Globus pallidus (tissue), 1 donor: ENCODE measurements around the gene GABRB2.
"Not testable (repeated sequence)": the region's sequence is repeated elsewhere in the genome, so short reads cannot be mapped to it uniquely, and the experiment has no call there.

Source experiments
- DNase-seq: peaks from one replicate; pipeline ENCODE4 v3.0.0-alpha.2; 2015; ENCODE audit warnings: low spot score

GABRB2 gene

DNA sequence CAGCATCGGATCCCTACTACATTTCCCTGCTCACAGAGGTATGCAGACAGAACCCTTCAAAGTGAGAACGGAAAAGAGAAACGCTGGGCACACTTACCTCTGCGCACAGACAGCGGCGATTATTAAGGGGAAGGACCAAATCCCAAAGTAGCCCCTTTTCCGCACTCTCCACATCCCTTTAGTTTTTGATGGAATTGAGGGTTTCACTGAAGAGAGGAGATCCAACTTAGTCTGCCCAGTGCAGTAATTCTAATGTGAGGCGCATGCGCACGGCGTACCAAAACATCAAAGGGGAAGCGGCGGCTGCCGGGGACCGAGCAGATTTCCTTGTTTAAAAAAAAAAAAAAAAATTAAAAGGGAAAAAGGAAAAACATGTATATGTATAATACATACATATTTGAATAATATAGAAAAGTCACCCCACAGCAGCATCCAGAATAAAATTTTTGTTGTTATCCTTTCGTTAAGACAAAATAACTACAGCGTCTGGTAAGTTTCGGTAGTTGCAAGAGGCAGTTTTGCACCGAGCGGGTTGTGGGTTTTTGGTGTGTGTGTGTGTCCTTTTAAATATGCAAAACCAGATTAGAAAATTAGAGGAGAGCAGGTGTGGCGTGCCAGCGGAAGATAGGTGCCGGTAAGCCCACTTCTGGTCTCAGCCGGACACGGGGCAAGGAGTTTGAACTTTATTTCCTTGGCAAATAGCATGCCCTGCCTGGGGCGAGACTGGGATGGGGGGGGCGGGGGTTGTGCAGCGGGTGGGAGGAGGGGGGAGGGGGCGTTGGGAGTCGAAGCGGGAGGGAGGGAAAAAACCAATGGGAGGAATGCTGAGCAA is at the start of gene GABRB2:
Gene GABRB2 (minus strand): TSS at position 256 of the 832 bp plus-strand sequence. CDS start 82 bp downstream, at position 174.
- peak; percentile 65 for DNase-seq

DNA sequence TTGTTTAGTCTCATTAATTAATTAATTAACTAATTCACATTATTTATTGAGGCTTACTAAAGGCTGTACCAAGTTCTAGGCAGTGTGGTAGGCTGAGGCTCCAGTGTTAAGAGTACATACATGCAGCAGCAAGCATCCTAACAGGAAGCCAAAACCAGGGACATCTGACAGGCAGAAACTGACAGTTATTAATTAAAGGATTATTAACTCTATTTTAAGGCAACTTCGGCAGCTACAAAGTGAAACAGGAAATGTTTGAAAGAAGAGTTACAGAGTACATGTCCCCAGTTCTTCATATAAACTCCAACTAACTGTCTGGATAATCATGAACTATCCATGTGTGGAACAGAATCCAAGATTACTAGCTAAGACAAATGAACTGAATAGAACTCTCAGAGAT is 39.3 kb upstream of the GABRB2 start:
- no peak for DNase-seq

DNA sequence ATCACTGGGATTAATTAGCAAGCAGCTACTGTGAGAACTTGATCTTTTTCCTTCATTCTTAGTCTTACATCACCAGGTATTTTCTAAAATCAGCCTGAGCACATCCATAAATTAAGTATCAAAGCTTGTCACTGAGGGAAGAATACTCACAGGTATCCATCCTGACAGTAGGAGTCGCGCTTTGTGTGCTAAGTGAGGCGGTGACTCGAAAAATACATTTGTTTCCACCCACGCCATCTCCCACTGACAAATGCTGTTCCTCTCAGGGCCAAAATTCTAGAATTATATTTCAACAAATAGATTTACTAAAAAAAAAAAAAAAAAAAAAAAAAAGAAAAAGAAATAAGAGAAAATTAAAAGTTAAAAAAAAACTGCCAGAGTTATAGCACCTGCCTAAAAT is 34.1 kb upstream of the GABRB2 start:
- DNase-seq: no peak

DNA sequence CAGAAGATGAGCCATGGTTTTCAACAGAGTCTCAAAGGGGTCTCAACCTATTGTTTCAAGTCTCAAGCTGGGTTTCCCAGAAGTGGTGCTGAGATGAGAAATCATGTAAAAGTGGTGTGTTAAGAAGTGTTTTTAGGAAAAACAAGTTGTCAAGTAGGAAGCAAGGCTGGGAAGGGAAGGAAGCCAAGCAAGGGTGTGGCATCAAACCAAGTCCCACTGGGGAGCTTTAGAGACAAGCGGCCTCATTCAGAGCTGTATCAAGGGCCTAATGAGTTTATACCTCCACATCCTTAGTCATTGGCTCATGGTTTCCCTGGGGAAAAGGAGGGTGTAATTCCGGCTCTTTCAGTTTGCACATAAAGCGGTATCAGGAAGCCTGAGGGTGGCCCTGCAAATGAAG is 26.4 kb upstream of the GABRB2 start:
- DNase-seq: no peak

DNA sequence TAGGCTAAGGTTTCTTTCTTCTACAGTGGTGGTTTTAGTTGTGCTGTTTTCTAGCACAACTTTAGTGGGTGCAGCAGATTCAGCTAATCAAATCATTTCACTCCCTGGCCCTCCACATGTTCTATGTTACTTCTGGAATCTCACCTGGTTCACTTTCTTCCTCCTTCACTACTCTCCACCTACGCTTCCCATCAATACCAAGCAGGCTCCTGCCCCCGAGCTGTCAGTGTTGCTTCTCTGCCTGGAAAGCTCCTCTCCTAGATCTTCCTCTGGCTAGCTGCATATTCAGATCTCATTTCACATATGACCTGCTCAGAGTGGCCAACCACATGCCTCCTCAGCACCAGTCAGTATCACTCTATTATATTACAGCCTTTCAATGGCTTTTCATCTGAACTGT is 19.6 kb upstream of the GABRB2 start:
- no peak for DNase-seq

DNA sequence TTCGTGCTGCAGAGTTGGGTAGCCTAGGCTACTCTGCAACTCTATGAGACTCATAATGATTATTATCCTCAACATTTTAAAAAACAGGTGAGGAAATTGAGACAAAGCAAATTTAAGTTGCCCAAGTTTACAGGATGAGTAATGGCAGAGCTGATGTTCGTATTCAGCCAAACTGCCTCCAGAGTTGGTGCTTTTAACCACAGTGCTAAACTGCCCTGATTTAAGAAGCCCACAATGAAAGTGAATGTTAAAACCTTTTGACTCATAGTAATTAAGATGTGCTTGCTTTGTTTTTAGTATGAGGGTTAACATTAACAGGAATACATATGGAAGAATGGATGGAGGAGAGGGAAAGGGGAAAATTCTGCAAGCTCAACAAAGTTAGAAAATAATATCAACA is 15.9 kb upstream of the GABRB2 start:
- DNase-seq: no peak

DNA sequence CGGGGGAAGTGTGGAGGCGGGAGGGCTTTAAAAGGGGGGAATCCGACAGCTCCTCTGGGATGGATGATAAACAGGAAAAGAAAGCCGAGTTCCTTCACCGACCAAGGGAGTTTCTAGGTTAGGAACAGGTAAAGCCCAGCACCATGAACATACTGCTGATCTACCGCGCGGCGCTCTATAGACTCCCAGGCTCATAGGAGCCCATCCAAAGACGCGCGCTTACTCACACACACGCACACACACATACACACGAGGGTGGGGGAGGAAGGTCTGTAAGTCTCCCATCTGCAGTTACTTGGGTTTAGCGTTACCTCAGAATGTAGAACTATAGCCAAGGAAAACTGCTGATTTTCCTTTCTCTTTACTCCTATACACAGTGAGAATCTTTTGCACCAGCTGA is 2.6 kb upstream of the GABRB2 start:
- no peak for DNase-seq

DNA sequence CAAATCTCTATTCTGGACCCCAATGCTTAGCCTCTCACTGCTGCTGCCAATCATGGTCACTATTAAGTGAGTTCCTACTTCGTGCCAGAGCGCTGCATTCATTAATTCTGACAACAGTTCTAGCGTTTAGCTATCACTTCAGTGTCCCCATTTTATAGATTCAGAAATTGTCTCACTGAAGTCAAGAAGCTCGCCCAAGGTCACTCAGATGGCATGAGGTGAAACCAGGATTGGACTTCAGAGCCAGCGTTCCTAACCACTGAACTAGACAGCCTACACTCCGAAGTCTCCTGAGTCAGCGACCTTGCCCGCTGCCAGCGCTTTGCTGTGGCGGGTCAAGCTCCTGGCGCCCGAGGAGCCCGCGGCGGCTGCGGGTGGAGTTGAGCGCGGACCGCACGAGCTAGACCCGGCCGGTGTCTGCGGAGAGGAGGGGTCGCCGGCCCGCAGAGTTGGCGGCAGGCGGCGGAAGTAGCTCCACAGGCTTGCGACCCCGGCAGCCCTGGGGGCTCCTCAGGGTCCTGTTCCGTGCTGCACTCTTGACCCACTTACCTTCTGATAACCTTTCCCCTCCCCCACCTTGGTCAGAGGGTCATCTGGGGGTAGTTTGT is 2.1 kb upstream of the GABRB2 start:
- no peak for DNase-seq

DNA sequence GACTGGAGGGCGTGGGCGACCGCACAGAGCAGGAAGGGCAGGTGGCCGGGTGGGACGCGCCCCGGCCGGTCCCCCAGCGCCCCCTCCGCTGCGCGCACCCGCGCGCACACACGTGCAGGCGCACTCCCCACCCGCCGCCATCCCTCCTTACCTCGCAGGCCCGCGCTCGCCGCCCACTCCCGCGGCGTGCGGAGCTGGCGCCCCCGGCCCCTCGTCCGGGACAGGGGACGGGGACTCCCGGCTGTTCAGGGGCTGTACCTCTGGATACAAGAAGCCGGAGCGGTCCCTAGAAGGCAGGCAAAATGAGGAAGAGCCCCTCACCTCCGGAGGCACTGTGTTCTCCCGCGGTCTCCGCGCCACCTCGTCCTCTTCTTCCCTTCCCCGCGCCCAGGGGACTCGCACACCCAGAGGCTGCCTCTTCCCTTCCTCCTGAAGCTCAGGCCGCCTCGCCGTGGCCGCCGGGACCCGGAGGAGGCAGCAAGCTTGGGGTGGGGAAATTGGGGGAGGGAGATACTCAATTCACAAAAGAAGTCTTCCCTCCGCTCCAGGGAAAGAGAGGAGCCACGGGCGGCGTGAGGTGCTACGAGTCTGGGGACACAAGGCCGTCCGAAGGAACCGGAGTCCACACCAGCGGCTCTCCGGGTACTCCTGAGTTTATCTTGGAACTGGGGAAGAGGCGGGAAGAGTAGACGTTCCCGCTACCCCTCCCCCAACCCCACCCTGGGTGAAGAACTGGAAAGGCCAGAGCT is 1.4 kb upstream of the GABRB2 start:
- DNase-seq: no peak

DNA sequence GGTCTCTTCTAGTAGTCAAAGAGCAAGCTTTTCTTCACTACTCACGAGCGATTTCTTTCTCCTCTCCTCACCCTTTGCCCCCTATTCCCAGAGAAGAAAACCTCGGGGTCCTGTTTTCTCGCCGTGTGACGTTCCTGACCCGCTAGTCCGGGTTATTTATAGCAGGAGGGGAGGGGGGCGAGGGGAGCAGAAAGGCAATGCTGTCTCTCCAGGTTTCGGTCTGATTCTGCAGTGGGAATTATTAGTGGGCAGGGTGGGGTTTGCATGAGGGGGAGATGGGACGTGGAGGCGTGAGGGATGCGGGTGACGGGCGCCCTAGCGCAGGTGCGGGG is 847 bp upstream of the GABRB2 start:
- no peak for DNase-seq

DNA sequence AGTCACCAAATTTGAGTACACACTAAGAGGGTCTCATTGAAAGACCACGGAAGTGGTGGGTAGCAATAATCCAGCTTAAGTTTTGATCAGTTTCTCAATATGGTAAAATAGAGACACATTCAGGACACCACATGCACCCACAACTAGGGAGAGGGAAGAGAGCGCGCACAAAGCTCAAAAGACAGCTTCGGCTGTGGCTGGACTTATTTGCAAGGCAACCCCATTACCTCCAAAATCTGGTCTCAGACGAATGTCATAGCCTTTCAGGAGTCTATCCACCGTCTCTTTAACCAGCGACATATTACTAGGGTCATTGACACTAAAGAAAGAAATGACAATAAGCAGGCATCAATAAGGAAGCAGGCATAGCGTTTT is 443 bp downstream of the GABRB2 start:
- peak; percentile 10 for DNase-seq

DNA sequence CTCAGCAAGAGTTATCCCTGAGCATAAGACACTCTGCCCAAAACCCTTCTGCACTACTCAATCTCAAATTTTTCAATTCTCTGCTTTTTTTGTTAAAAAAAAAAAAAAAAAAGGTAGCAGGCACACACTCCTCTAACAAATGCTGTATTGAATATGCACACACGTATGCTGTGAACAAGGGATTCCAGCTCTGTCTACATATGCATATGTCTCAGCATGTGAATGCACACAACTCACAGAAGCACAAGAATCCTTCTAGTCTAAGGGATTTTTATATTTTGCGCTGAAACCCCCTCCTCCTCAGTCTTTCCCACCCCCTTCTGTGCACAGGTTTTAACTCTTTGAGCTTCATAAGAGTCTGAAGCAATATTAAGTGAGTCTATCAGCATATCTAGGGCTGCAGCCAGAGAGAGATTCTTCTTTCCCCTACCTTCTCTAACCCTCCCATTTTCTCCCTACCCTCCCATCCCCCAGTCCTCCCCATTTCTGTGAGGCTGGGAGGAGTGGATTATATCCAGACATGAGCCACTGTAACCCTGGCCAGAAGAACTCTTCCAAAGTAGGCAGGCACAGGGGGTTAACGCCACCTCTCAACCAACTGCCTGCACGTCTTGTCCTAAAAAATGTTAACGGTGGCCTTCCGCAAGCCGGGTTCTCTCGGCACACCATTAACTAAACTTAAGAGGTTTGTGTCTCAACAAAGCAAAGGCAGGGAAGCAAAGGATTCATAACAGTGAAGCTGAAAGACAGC is 1.0 kb downstream of the GABRB2 start:
- DNase-seq: no peak

DNA sequence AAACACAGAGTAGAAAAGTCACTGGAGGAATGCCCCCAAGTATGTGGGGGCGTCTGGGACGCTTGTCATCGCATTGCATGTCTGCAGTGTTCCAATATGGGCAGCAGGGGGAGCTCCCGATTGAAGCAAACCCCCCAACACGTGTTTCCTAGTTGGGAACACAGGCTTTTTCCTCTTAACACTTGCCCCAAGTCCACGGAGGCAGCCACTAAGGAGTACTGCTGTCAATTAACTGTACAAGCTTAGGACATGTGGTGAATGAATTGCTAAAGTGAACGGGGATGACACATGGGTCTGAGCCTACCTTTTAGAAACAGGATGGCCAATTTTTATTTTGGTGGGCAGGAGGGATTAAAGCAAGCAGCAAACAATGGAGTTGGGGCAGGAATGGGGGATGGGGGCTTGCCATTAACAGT is 2.2 kb downstream of the GABRB2 start:
- DNase-seq: peak; percentile 53

DNA sequence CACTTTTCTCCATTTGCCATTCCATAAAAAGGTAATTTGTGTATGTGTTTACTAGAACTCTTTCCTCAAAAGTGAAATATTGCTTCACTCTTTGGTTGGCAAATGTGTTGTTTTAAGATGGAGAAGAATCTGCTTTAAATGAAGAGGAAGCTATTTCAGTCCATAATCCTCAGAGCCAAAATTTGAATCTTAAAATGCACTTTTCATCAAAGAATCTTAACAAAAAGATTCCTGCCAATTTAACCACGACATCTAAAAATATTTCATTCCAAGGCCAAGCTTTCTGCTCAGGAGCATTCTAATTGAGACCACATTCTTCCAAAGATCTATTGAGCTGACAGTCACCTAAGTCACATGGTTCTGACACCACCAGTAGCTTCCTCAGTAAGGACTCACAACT is 7.5 kb downstream of the GABRB2 start:
- DNase-seq: no peak

DNA sequence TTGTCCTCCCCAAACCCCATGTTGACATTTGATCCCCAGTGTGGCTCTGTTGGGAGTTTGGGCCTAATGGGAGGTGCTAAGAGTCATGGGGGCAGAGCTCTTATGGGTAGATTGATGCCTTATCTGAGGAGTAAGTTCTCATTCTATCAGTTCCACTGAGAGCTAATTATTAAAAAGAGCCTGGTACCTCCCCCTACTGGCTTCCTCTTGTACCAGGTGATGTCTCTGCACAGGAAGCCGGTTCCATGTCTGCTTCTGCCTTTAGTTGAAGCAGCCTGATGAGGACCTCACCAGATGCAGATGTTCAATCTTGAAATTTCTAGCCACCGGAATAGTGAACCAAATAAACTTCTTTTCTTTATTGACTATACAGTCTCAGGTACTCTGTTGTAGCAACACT is 10.8 kb downstream of the GABRB2 start:
- DNase-seq: no peak

DNA sequence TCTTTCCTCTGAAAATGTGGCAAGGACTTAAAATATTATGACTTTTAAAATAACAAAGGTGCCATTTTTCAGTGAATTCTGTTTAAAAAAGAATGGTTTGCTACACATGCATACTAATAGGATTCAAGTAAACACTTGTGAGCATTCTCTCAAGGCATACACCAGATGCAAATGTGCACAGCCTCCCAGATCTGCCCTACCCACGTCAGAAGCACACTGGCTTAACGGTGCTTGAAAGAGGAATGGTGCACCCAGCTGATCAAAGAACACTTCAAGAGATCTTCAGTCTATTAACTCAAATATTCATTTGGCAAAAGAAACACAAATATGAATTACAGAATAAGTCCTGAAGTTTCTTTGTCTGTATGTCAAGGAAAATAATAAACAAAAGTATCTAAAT is 15.8 kb downstream of the GABRB2 start:
- DNase-seq: no peak

DNA sequence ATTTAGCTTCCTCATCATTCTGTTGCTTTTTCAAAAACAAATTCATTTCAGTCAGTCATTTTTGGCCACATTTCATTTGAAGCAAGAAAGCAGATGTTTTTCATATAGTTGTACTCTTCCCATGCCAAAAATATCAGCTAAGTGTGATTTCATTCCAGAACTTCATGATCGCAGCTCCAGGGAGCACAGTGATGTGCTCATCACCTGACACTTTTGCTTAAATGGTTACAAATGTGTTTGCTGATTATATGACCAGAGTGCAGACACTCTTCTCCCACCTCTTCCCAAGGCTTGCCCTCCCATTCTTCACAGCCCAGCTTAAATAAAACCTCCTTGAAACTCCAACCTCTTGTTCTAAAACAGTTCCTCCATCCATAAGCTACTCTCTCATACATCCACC is 32.6 kb downstream of the GABRB2 start:
- DNase-seq: no peak

DNA sequence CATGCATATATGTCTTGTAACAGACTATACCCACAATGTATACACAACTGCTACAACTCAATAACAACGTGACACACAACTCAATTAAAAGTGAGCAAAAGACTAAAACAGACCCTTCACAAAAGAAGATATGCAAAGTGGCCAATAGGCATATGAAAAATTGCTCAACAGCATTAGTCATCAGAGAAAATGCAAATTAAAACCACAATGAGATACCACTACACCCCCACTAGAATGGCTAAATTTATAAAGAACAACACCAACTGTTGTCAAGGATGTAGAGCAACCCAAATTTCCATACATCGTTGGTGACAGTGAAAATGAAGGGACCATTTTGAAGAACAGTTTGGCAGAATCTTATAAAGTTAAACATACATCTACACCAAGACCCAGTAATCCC is 38.9 kb downstream of the GABRB2 start:
- no peak for DNase-seq

DNA sequence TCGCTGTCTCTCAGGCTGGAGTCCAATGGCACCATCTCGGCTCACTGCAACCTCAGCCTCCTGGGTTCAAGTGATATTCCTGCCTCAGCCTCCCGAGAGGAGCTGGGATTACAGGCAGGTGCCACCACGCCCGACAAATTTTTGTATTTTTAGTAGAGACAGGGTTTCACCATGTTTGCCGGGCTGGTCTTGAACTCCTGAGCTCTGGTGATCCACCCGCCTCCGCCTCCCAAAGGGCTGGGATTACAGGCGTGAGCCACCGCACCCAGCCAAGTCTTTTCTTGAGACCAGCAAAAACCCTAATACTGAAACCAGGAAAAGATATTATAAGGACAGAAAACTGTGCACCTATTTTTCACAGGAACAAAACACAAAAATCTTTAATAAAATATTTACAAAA is 41.4 kb downstream of the GABRB2 start:
- not testable (repeated sequence) for DNase-seq

DNA sequence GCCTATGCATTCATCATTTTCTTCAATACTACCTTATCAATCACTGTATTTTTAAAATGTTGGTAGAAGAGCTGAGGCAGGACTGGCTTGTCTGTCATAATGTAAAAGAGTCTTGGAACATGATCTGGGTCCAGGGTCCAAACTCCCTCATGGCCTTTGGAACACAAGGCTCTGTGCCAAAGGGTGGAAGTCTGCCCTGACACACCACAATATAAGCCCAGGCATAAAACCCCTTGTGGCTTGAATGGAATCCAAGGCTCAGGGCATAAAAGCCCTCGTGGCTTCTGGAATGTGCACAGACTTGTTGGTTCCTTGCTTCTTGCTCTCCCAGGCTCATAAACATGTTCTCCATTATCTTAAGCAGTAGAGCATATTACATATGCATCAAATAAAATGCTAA is 48.0 kb downstream of the GABRB2 start:
- no peak for DNase-seq

DNA sequence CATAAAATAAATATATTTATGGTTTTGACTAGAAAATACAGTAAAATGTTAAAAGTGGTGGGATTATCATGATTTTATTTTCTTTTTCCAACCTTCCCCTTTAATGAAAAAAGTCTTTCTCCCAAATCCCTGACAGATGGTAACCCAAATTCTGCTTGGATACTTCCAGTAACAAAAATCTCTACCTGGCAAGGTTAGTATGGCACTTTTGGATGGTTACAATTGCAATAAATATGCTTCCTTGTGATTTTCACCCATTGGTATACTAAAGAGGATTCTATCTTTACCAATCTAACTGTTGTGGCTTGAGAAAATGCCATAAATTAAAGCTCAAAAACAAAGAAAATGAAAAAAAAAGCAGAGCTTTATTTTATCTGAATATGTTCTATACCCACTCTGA is 62.8 kb downstream of the GABRB2 start:
- DNase-seq: no peak

DNA sequence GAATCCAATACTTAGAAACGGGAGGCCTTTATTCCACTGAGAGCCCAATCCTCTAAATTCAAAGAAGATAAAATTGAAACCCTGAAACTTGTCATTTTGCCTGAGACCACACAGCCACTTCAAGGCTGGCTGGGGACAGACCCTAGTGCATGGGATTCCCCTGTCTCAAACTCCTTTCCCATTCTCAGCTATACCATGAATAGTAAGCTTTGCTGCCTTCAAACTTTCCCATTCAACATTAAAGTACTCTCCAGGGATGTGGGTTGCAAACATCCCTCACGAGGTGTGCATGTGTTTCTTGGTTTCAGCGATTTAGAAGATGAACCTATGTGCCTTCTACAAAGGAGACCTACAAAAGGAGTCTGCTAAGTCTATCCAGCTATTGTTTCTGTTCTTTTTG is 64.6 kb downstream of the GABRB2 start:
- DNase-seq: no peak
